Prostate gland (tissue), 2 donors: ENCODE data around the gene DEFB132. TPM values are rescaled to one million over a fixed set of nuclear protein-coding genes. Genes with fewer than 3 reads are reported as not detected.

Experiments used
- DNase-seq: peaks from one replicate; pipeline ENCODE4 v3.0.0-alpha.2; 2019; ENCODE audit warnings: low spot score
- H3K27ac ChIP-seq, 2 donors: fragments of 200-600 bp; sonication (generic); 2 replicates each; pipeline ENCODE4 v1.5.1; 2017 to 2019
- H3K27me3 ChIP-seq: fragments of 200-600 bp; sonication (generic); replicated peaks from 2 replicates; pipeline ENCODE4 v1.5.1; 2019; ENCODE audit not compliant: insufficient read depth
- H3K36me3 ChIP-seq, 2 donors: fragments of 200-600 bp; sonication (generic); 1 replicate in 1 of 2; 2 replicates in 1 of 2; pipeline versions ENCODE4 v1.5.1 to v1.8.1; 2017 to 2019
- H3K4me1 ChIP-seq: fragments of 200-600 bp; sonication (generic); replicated peaks from 2 replicates; pipeline ENCODE4 v1.5.1; 2019
- H3K4me3 ChIP-seq, 2 donors: fragments of 200-600 bp; sonication (generic); 2 replicates each; pipeline ENCODE4 v1.5.1; 2017 to 2019
- H3K9me3 ChIP-seq: fragments of 200-600 bp; sonication (generic); 2 replicates; pipeline ENCODE4 v1.5.1; 2017
- POLR2A ChIP-seq: fragments of 450-650 bp; IDR thresholded peaks from one replicate; pipeline ENCODE4 v1.6.1; 2016; ENCODE audit warnings: antibody characterized with exemption, mild to moderate bottlenecking
- POLR2AphosphoS5 ChIP-seq: sonication (generic); formaldehyde crosslinking; IDR thresholded peaks from one replicate; pipeline ENCODE4 v1.6.1; 2017; ENCODE audit warnings: antibody characterized with exemption
- WGBS: methylation state at CpG from one replicate; pipeline ENCODE4 v1.1.5; 2018; 5-methylcytosine and 5-hydroxymethylcytosine counted together
- intact Hi-C: fragments of 100-400 bp; cut with DNase I; formaldehyde crosslinking; loops from one replicate; pipeline ENCODE4 v1.14.2; 2022
- total RNA-seq, 2 donors: library from RNA; depleted of rRNA; stranded (reverse); fragments of >200 nt; gene quantifications; one replicate each; pipeline ENCODE4 v1.1.0, GENCODE V29; 2016
- TF ChIP-seq, protein P1 (sequence below), 4 experiments: fragments of 200-600 bp in 2 of 4; fragments of 450-650 bp in 2 of 4; sonication (generic) in 2 of 4; IDR thresholded peaks; 1 replicate in 3 of 4; 2 replicates in 1 of 4; pipeline ENCODE4 v1.5.1; 2016 to 2019; ENCODE audit warnings: antibody characterized with exemption in 4 of 4, mild to moderate bottlenecking in 2 of 4, moderate library complexity in 2 of 4

Gene DEFB132
- total RNA-seq, 2 donors from 2014 or later: 2.2 to 3.3 TPM

DNA sequence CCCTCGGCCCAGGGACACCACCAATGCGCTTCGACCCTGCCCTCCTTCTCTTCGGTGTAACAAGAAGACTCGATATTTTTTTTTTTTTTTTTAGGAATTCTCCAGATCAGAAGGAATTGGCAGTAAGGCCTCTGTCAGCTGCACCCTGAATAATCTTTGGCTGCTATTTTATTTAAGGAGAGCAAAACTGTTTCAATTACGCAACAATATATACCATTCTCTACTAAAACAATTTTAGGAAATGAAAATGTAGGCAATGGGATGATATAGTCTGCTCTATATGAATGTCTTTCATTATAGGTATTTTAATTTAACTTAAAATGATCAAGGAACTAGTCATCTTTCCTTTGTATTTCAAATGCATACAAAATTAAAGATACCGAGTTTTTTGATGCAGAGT lies 53.1 kb downstream of the DEFB132 start:
- peak overlapping the region; percentile 19 to 29 for H3K4me3 ChIP-seq
- no peaks in the 10 kb centered on the region for H3K9me3 ChIP-seq
- H3K4me1 ChIP-seq: no peaks in the 10 kb centered on the region
- intact Hi-C loops: no loop called here
- H3K36me3 ChIP-seq: no peaks in the 10 kb centered on the region
- DNase-seq: no peak
- TF ChIP-seq, protein P1, sequence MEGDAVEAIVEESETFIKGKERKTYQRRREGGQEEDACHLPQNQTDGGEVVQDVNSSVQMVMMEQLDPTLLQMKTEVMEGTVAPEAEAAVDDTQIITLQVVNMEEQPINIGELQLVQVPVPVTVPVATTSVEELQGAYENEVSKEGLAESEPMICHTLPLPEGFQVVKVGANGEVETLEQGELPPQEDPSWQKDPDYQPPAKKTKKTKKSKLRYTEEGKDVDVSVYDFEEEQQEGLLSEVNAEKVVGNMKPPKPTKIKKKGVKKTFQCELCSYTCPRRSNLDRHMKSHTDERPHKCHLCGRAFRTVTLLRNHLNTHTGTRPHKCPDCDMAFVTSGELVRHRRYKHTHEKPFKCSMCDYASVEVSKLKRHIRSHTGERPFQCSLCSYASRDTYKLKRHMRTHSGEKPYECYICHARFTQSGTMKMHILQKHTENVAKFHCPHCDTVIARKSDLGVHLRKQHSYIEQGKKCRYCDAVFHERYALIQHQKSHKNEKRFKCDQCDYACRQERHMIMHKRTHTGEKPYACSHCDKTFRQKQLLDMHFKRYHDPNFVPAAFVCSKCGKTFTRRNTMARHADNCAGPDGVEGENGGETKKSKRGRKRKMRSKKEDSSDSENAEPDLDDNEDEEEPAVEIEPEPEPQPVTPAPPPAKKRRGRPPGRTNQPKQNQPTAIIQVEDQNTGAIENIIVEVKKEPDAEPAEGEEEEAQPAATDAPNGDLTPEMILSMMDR (IDR thresholded peaks at IDR 0.05): no peak
- TF ChIP-seq POLR2AphosphoS5: no peak
- TF ChIP-seq POLR2A: no peak
- WGBS: 5% methylated on average over 7 of the region's 7 CpGs
- no peaks in the 10 kb centered on the region for H3K27me3 ChIP-seq
- peak overlapping the region; percentile 68 to 76 for H3K27ac ChIP-seq

Other genes starting within 250 kb of the DEFB132 start
- gene DEFB125, start 170.1 kb upstream of the DEFB132 start, total RNA-seq: not detected
- gene DEFB126, start 115.1 kb upstream of the DEFB132 start, total RNA-seq: not detected
- not detected for gene DEFB127, start 100.3 kb upstream of the DEFB132 start, total RNA-seq
- not detected for gene DEFB128, start 68.0 kb upstream of the DEFB132 start, total RNA-seq
- not detected for gene DEFB129, start 30.5 kb upstream of the DEFB132 start, total RNA-seq
- gene C20orf96, start 33.0 kb downstream of the DEFB132 start, total RNA-seq: 10 to 100 TPM in 1 of 2 donors, 1 to 10 TPM in 1; 4.7 to 16.1 TPM
- 10 to 100 TPM; 16.3 to 27.0 TPM for gene ZCCHC3, start 39.8 kb downstream of the DEFB132 start, total RNA-seq
- gene SOX12, start 67.8 kb downstream of the DEFB132 start, total RNA-seq: 10 to 100 TPM; 10.7 to 21.0 TPM
- 10 to 100 TPM; 26.3 to 48.3 TPM for gene NRSN2, start 89.4 kb downstream of the DEFB132 start, total RNA-seq
- 10 to 100 TPM; 11.8 to 22.7 TPM for gene TRIB3, start 123.0 kb downstream of the DEFB132 start, total RNA-seq
- gene RBCK1, start 150.6 kb downstream of the DEFB132 start, total RNA-seq: 100 to 1,000 TPM; 108 to 158 TPM
- 10 to 100 TPM; 38.0 to 53.1 TPM for gene TBC1D20, start 204.8 kb downstream of the DEFB132 start, total RNA-seq